Coronary artery (tissue), 2 donors: ENCODE results near the gene ARHGAP27.

Source experiments
- DNase-seq: peaks from one replicate; pipeline ENCODE4 v3.0.0-alpha.2; 2017; ENCODE audit warnings: low spot score
- H3K27ac ChIP-seq, 2 donors: fragments of 200-600 bp; sonication (generic); one replicate each; pipeline ENCODE4 v1.5.1; 2016 to 2019
- H3K4me3 ChIP-seq: fragments of 200-600 bp; sonication (generic); 2 replicates; pipeline ENCODE4 v1.5.1; 2016; ENCODE audit warnings: mild to moderate bottlenecking, moderate library complexity
- TF ChIP-seq, protein P1 (sequence below): fragments of 200-600 bp; sonication (generic); IDR thresholded peaks from one replicate; pipeline ENCODE4 v1.5.1; 2019; ENCODE audit warnings: antibody characterized with exemption

ARHGAP27 gene

DNA sequence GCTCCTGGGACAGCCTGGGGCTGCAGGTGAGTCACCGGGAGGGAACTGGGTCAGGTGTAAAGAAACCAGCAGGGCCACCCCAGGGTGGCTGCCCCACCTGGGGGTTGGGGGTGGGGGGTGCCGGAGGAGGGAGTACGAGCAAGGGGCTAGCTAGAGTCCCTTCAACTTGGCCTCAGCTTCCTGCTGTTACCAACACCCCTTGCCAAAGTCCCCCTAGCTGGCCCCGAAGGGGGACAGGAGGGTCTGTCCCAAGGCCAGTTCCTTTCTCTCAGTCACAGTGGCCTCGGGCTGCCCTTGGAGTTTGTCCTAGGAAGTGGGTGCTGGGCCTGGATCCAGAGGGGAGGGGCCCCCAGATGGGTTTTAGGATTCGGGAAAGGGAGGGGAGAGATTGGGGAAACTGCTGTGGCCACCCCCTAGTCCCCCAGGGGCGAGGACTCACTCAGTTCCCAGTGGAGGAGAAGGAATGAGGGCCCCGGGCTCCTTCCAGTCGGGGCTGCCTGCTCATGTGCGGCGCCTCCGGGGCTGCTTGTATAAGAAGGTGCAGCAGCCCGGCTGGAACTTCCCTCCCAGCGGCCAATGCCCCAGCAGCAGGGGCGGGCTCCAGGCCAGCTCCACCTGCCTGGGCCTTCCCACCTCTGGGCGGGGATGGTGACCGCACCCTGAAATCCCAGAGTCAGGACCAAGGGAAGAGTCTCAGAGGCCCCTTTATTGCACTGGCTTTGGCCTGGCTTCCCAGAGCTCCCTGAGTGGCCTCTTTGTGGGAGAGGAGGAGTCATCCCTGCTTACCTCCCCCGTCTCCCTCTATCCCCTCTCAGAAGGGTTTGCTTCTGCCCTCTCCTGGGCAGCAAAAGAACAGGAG is 7.3 kb downstream of the ARHGAP27 start:
- no peak for DNase-seq
- Histone ChIP-seq H3K27ac (no peak overlapping the region), H3K4me3 (no peak overlapping the region)
- TF ChIP-seq, protein P1, sequence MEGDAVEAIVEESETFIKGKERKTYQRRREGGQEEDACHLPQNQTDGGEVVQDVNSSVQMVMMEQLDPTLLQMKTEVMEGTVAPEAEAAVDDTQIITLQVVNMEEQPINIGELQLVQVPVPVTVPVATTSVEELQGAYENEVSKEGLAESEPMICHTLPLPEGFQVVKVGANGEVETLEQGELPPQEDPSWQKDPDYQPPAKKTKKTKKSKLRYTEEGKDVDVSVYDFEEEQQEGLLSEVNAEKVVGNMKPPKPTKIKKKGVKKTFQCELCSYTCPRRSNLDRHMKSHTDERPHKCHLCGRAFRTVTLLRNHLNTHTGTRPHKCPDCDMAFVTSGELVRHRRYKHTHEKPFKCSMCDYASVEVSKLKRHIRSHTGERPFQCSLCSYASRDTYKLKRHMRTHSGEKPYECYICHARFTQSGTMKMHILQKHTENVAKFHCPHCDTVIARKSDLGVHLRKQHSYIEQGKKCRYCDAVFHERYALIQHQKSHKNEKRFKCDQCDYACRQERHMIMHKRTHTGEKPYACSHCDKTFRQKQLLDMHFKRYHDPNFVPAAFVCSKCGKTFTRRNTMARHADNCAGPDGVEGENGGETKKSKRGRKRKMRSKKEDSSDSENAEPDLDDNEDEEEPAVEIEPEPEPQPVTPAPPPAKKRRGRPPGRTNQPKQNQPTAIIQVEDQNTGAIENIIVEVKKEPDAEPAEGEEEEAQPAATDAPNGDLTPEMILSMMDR, result no peak

DNA sequence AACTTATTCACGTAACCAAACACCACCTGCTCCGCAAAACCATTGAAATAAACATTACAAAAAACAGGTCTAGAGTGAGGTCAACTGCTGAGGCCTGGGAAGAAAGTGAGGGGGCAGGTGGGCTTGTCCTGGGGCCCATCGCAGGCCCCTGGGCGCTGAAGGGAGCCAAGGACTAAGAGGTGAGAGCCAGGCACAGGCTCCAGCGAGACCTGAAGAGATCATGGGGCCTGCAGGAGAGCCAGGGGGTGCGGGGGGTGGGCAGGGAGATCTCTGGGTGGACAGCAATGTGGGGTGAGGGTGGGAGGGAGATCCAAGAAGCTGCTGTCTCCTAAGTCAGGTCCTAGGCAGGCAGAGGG is 7.9 kb downstream of the ARHGAP27 start:
- TF ChIP-seq, protein P1, result no peak
- no peak overlapping the region for H3K4me3 ChIP-seq
- no peak for DNase-seq
- no peak overlapping the region for H3K27ac ChIP-seq

DNA sequence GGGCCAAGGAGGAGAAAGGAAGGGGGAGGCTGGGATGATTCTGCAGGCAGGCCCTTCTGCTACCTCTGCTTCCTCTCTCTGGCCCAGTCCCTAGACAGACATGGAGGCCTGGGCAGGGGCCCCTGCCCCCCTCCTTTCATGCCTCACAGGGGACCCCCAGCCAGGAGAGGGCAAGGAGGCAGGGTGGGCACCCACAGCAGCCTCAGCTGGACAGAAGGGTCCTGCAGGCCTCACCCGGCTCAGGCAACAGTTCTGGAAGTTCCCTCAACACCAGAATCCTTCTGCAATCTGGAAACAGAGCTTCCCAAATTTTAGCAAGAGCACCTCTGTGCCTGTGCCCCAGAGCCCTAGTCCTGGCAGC is 8.7 kb downstream of the ARHGAP27 start:
- no peak for DNase-seq
- no peak overlapping the region for H3K27ac ChIP-seq
- TF ChIP-seq, protein P1, result no peak
- no peak overlapping the region for H3K4me3 ChIP-seq

DNA sequence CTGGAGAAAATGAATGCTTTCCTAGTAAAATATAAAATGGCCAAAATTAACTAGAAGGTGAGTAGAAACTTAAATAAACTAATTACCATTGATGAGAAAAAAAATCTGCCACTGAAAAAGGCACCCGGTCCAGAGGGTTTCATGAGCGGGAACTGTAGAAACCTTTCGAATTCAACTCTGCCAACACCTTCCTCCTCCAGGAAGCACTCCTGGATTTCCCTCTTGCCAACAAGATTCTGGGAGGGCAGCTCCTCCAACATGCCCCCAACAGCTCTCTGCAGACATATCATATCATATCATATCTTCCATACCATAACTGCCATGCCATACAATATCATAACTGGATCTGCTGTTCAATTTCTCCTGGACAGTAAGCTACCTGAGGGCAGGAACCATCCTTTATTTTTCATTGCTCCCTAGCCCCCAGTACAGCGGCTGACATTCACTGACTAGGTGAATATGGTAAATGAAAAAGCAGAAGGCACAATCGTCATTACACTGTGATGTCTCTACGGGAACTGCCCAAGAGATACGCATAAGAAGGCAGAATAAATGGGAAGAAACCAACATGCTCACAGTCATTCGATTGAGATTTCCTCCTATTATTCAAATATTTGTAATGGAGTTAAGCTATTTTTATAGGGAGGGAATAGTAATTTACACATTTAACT is 9.2 kb downstream of the ARHGAP27 start:
- no peak for DNase-seq
- Histone ChIP-seq H3K27ac (no peak overlapping the region), H3K4me3 (no peak overlapping the region)
- TF ChIP-seq, protein P1, result no peak

DNA sequence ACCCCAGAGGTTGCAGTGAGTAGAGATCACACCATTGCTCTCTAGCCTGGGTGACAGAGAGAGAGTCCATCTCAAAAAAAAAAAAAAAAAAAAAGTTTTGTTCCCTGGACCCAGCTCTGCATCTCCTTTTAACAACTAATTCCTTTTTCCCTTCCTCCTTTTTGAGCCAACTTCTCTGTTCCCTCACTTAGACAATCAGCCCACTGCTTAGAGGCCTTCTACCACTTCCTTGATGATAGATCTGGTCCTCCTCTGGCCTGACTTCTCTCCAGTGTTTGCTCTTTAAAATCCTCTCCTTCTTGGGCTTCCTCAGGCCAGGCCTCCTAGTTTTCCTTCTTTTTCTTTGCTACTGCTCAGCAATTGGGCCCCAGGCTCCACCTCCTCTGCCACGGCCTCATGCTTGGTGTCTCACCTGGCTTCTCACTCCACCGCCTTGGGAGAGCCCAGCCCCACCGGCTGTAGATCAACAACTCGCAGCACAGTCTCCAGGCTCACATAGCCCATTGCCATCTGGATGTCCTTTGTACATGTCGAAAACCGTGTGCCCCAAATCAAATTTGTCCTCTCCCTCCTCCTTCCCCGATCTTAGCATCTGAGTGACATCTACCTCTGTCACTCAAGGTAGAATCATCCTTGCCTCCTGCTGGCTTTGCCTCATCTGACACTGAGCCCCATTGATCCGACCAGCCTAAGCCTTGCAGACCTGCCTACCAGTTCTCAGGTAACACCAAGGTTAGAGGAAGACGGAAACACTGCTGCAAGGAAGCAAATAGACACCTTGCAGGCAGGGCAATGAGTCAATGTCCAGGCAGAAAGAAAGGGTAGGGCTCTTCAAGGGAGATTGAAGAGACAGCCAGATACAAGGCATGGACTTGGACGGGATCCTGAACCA is 17.4 kb downstream of the ARHGAP27 start:
- TF ChIP-seq, protein P1, result no peak
- H3K27ac ChIP-seq, result no peak overlapping the region
- no peak for DNase-seq
- H3K4me3 ChIP-seq, result no peak overlapping the region

DNA sequence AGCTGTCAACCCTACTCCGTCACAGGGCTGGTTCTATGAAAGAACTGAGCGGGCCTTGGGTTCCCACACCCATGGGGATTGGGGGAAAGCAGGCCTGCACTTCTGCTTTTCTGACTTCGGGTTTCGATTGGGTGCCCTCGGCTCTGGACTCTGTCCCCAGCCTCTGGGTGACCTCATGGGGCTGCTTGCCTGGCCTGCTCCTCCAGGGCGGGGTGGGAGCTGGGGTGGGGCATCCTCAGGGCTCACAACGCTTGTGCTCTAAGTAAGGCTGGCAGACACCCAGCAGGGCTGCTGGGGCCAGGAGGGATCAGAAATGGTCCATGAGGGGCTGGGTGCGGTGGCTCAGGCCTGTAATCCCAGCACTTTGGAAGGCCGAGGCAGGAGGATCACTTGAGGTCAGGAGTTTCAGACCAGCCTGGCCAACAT is 19.2 kb downstream of the ARHGAP27 start:
- TF ChIP-seq, protein P1, result no peak
- DNase-seq, result no peak
- Histone ChIP-seq H3K4me3 (no peak overlapping the region), H3K27ac (peak overlapping the region in 1 of 2 donors; percentile 7)
